HFFc6 (cell line): Measurements from ENCODE around the gene PDCD4. TPM values are rescaled to one million over a fixed set of nuclear protein-coding genes. Genes with fewer than 3 reads are reported as not detected.

Source experiments
- DNase-seq: peaks from one replicate; pipeline ENCODE4 v3.0.0-alpha.2; 2018
- H3K27ac Mint-ChIP-seq: 2 replicates; pipeline ENCODE4 v1.8.0; 2020; ENCODE audit warnings: mild to moderate bottlenecking, mixed read lengths
- H3K27me3 Mint-ChIP-seq: 2 replicates; pipeline ENCODE4 v1.8.0; 2021; ENCODE audit warnings: mild to moderate bottlenecking, moderate library complexity, mixed read lengths; ENCODE audit not compliant: insufficient read depth
- H3K36me3 Mint-ChIP-seq: 2 replicates; pipeline ENCODE4 v1.8.0; 2021; ENCODE audit warnings: low read depth, mixed read lengths
- H3K4me1 Mint-ChIP-seq: 2 replicates; pipeline ENCODE4 v1.8.0; 2020; ENCODE audit warnings: low read depth, mixed read lengths
- H3K4me3 Mint-ChIP-seq: 2 replicates; pipeline ENCODE4 v1.8.0; 2020; ENCODE audit warnings: mild to moderate bottlenecking, moderate library complexity, mixed read lengths
- H3K9me3 Mint-ChIP-seq: 2 replicates; pipeline ENCODE4 v1.8.0; 2020; ENCODE audit warnings: mild to moderate bottlenecking, mixed read lengths
- total RNA-seq, 6 experiments: library from RNA; stranded (reverse); fragmentation: NEBNext Ultra II Directional; extraction: Animal tissue kit (Norgen Biotek cat#: 25700); gene quantifications; 2 replicates in 1 of 6; 3 replicates in 5 of 6; pipeline ENCODE4 v1.2.3, GENCODE V29; 2021
- TF ChIP-seq, protein P1 (sequence below): fragments of 200-600 bp; sonication (generic); IDR thresholded peaks from 2 replicates; pipeline ENCODE4 v1.5.0; 2021; ENCODE audit warnings: antibody characterized with exemption, mild to moderate bottlenecking

PDCD4 gene
- total RNA-seq, 6 experiments from 2014 or later: 56.0 to 85.6 (median 72.8) TPM

DNA sequence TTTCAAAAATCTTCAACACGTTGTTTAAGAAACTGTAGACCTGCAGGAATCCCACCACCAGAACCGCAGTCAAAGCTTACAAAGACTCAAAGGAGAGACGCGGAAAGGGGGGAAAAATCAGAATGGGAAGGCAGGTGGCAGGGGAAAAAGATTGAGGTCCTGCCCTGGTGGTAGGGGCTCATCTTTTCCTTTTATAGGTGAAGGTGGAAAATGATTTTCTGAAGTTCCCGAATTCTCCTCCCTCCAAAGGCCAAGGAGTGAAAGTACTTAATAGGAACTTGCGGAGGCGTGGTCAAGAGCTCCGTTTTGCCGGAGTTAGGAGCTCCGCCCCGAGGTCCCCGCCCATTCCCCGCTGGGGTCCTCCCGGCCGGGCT lies 46.5 kb downstream of the PDCD4 start:
- Mint-ChIP-seq H3K27me3 (peaks cover 7% of the 10 kb centered on the region; the same call in 1 of the 2 replicates), H3K9me3 (no peaks in the 10 kb centered on the region), H3K4me3 (peak overlapping the region; percentile 94), H3K36me3 (no peaks in the 10 kb centered on the region; the same call in 1 of the 2 replicates), H3K4me1 (peaks cover 67% of the 10 kb centered on the region), H3K27ac (peak overlapping the region; percentile 100)
- DNase-seq: peak; percentile 95
- TF ChIP-seq, protein P1, sequence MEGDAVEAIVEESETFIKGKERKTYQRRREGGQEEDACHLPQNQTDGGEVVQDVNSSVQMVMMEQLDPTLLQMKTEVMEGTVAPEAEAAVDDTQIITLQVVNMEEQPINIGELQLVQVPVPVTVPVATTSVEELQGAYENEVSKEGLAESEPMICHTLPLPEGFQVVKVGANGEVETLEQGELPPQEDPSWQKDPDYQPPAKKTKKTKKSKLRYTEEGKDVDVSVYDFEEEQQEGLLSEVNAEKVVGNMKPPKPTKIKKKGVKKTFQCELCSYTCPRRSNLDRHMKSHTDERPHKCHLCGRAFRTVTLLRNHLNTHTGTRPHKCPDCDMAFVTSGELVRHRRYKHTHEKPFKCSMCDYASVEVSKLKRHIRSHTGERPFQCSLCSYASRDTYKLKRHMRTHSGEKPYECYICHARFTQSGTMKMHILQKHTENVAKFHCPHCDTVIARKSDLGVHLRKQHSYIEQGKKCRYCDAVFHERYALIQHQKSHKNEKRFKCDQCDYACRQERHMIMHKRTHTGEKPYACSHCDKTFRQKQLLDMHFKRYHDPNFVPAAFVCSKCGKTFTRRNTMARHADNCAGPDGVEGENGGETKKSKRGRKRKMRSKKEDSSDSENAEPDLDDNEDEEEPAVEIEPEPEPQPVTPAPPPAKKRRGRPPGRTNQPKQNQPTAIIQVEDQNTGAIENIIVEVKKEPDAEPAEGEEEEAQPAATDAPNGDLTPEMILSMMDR: peak; percentile 21; the same call in 1 of the 2 replicates

DNA sequence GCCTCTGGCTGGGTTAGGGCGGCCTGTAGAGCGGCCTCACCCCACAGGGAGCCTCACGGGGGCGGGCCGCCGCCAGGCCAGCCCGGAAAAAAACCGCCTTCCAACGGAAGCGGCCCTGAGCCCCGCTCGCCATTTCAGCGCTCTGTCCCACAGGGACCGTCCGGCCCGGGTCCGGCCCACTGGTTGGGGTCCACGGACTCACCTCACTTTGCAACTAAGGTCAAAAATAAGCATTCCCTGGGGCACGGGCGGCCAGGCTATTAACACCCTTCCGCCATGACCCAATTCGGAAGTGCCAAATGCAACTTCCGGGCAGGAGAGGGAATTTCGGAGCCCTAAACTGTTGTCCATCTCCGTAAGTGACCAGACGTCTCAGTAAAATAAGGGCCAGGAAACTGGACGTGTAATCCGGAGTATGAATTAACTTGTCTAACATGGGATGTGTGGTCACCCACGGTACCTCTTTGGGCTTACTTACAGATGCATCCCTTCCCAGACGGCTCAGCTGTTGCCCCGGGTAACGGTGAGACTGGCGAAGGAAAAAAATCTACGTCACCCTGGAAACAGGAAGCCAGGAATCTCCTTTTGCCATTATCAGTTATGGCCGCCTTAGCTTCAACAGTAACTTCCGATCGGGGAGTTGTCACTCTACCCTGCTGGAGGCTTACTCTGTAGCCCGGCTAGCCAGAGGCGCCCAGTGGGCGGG lies 47.1 kb downstream of the PDCD4 start, which contains the start of gene BBIP1:
Gene BBIP1, minus strand, starts transcription at position 538 of the 706 bp plus-strand sequence. CDS start 1,023 bp downstream, outside the sequence.
- Mint-ChIP-seq H3K9me3 (no peaks in the 10 kb centered on the region), H3K4me3 (peak within 1 kb of the TSS; percentile 94), H3K36me3 (no peaks in the 10 kb centered on the region; the same call in 1 of the 2 replicates), H3K4me1 (peaks cover 69% of the 10 kb centered on the region), H3K27ac (peak within 1 kb of the TSS; percentile 100), H3K27me3 (peaks cover 7% of the 10 kb centered on the region; the same call in 1 of the 2 replicates)
- DNase-seq: peak; percentile 100
- TF ChIP-seq, protein P1: no peak

DNA sequence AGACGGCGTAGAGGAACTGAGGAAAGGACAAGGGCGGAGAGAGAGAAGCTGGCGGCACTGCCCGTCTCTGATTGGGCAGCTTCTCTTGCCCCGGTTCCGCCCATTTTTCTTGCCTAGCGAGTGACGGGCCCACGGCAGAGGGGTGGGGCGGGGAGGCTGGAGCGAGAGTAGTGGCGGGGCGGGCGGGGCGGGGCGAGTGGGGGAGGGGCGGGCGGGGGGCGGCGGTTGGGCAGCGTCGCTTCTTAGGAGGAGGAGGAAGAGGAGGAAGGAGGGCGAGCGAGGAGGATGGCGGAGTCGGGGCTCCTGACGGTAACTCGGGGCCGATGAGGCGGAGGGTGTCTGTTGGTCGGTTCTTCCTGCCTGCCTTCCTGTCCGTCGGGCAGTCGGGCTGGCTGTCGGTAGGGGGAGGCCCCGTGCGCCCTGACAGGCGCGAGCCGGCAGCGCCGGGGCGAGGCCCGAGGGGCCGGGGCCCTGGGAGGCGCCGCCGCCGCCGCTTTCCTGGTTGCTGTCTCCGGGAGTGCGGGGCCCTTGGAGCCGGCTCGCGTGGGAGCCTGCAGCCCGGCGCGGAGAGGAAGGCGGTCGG lies 47.7 kb downstream of the PDCD4 start, which contains the start of gene SHOC2:
Gene SHOC2, plus strand, starts transcription at position 256 of the 583 bp plus-strand sequence. CDS start 44,755 bp downstream, outside the sequence.
- Mint-ChIP-seq H3K9me3 (no peaks in the 10 kb centered on the region), H3K27ac (peak within 1 kb of the TSS; percentile 100)

DNA sequence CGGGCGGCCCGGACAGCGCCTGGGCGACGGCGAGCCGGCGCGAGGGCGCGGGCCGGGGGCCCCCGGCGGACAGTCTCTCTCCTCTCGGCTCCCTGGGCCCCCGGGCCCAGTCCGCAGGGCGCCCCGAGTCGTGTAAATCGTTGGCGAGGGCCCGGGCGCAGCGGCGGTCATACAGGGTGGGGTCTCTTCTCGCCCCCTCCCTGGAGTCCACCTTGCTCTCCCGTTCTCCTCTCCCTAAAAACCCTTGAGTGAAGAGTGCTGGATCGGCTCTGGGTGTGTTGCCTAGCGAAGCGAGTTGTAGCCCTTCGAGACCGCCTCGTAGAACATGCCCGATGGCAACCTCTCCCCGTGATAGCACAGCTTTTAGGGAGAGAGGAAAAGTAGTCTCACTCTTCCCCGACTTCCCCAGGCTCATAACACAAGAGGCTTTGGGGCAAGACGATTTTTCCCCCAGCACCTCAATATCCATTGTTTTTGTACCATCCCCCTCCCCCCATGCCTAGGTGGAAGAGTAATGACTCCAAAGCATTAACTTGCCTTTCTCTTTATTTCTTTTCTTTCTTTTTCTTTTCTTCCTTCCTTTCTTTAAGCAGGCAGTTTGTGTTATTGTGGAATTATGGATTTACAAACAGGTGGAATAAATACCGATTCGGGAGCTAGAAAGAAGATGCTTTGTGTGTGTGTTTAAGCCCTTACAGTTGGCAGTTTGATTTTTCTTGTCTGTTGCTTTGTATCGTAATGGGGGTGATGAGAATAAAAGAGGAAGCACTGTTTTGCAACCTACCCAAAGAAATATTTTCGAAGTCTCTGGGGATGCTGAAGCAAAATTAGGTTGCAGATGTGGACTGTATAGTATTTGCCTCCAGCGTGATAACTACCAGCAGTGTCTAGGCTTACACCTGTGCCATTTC lies 48.5 kb downstream of the PDCD4 start:
- Mint-ChIP-seq H3K27ac (peak overlapping the region; percentile 92), H3K9me3 (no peaks in the 10 kb centered on the region), H3K27me3 (peaks cover 7% of the 10 kb centered on the region; the same call in 1 of the 2 replicates), H3K4me3 (peak overlapping the region; percentile 94), H3K4me1 (peaks cover 64% of the 10 kb centered on the region), H3K36me3 (peaks cover 3% of the 10 kb centered on the region)
- peak; percentile 23 for DNase-seq
- TF ChIP-seq, protein P1: no peak

More for the DNA sequence above, 47.7 kb downstream of the PDCD4 start, which contains the start of gene SHOC2:
- H3K4me3 Mint-ChIP-seq: peak within 1 kb of the TSS; percentile 94
- H3K27me3 Mint-ChIP-seq: peaks cover 7% of the 10 kb centered on the region; the same call in 1 of the 2 replicates
- peaks cover 3% of the 10 kb centered on the region for H3K36me3 Mint-ChIP-seq
- DNase-seq: no peak
- H3K4me1 Mint-ChIP-seq: peaks cover 68% of the 10 kb centered on the region
- TF ChIP-seq, protein P1: peak; percentile 43
